GM18508 (cell line): ENCODE results near the gene PRDM15.

Experiments
- ATAC-seq: cut with Tn5 transposase; IDR thresholded peaks from one replicate; pipeline ENCODE4 v1.9.1; 2021; ENCODE audit warnings: moderate number of reproducible peaks; ENCODE audit not compliant: insufficient read depth, unreplicated experiment

PRDM15 gene

DNA sequence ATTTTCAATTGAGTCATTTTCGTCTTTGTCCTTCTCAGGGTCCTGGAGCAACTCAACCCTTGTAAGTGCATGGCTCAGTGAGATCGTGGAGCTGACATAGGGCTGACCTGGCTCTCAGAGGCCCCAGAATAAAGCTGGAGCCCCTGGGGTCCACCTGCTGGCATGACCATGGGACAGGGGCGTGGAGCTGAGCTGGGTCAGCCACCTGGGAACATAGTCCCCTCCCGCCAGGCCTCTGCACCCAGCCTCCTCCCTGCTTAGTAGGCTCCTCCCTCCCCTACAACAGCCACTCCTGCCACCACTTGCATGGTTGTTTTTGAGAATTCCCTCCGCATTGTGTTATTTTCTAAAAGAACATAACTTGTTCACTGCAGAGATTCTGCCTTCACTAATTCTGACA, 109.2 kb downstream of the PRDM15 start:
- no peak for ATAC-seq

DNA sequence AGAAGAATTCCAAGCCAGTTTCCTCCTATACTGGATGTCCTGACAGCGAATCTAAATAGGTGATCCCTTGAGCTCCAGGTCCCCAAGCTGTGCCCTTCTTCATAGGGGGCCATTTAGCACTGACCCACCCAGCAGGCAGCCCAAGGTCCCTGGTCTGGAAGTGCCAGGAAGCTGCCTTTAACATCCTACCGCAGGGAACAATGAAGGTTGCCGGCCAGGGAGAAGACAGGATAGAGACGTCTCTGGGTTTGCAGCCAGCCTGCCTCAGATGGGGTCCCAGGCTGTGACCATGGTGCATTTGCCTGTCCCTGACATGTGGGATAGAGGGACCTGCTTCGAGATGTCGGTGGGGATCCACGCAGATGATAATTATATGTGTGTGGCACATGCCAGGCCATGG, 109.6 kb downstream of the PRDM15 start:
- ATAC-seq = no peak

DNA sequence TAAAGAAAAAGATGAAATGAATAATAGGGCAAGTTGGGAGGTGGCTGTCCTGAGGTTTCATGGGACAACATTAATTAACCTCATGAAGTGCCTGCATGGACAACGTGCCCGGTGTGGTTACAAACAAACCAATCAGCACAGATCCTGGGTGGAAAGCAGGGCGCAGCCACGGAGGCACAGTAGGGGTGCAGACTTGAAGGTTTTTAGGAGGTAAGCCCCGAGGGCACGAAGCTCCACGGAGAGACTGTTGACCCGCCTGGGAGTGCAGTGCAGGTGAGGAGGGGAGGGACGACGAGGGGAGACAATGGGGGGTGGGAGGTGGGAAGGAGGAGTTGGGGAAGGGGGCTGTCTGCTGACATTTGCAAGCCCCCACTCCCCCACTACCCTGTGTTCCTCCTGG, 110.0 kb downstream of the PRDM15 start:
- no peak for ATAC-seq

DNA sequence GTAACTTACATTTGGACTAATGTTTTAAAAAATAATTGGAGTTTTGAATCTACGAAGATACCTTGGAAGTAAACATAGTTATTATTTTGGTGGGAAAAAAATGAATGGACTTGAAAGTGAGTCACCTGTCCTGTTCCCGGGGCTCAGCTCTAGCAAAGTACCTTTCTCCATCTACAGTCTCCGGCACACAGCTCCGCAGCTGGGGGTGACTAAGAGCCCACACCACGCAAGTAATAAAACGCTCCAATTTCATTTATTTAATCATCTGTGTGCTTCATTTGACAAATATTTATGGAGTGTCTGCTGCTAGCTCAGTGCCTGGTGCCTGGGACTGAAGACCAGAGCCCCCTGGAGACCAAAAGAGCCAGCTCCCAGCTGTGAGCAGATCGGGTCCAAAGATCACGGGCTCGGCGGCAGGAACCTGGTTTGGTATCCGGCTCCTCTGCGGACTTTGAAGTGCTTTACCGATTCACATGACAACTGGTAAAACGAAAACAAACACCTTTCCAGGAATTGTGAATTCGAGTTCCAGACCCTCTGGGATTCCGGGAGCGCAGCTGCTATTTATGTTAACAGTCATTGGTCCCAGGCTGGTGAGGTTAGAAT, 110.6 kb downstream of the PRDM15 start:
- ATAC-seq = no peak

DNA sequence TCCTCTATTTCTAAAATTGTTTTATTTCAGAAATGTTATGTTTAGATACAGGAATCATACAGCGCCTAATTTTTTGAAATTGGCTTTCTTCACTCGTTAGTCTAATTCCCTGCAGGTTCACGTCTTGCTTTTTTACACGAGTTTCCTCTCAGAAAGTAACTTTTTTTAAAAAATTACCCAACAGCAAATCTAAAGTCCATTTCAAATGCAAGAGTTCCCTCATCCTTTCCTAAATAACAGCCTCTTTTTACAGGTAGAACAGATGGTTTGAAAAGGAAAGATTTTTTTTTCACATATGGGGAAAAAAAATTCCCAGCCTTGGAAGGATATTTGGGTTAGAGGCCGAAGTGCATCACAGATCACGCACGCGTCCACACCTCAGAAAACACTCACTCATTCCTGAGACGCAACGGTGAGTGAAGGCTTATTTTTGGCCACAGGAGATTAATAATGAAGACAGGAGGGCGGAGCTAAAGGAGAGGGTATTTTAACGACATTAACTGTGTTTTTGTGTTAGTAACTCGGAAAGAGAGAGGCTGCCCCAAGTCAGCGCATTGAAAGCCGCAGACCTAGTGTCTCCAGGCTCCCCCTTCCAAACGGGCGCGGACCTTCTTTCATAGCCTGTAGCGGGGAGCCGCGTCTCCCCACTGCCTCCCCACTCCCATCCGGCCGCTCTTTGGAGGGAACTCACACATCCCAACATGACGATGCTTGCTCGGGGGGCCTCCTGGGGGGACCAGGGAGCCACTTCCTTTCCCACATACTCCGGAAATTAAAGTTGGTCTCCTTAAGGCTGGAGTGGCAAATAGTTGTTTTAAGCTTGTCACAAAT, 111.3 kb downstream of the PRDM15 start:
- ATAC-seq = no peak

DNA sequence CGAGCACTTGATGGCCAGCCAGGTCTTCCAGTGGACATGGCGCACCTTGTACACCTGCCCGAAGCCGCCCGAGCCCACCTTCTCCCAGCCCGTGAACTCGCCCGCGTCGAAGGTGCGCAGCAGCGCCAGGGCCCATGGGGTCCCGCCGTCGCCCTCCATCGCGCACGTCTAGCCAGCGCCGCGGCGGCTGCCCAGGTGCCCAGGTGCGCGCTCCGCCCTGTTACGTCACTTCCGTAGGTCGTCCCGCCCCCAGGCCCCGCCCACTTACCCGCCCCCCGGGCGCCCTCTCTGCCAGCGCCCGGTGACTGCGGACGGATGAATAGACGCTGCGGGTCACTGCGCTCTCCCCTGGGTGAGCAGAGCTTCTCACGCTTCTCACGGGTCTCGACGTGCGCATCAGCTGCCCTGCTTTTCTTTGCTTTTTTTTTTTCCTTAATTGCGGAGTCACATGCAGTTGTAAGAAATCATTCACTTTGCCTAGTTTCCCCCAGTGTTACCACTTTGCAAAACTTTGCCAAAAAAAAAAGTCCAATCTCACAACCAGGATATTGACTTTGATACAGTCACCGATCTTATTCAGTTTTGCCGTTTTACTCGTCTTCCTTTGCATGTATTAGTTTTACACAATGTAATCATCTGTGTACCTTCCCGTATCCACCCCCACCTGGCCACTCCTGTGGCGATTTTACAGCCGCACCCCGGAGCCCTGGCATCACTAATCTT, 112.1 kb downstream of the PRDM15 start, which contains the start of gene RIPK4:
Gene RIPK4, minus strand, starts transcription at position 170 of the 723 bp plus-strand sequence. Its CDS starts 11 bp downstream, at position 159.
- ATAC-seq = no peak

DNA sequence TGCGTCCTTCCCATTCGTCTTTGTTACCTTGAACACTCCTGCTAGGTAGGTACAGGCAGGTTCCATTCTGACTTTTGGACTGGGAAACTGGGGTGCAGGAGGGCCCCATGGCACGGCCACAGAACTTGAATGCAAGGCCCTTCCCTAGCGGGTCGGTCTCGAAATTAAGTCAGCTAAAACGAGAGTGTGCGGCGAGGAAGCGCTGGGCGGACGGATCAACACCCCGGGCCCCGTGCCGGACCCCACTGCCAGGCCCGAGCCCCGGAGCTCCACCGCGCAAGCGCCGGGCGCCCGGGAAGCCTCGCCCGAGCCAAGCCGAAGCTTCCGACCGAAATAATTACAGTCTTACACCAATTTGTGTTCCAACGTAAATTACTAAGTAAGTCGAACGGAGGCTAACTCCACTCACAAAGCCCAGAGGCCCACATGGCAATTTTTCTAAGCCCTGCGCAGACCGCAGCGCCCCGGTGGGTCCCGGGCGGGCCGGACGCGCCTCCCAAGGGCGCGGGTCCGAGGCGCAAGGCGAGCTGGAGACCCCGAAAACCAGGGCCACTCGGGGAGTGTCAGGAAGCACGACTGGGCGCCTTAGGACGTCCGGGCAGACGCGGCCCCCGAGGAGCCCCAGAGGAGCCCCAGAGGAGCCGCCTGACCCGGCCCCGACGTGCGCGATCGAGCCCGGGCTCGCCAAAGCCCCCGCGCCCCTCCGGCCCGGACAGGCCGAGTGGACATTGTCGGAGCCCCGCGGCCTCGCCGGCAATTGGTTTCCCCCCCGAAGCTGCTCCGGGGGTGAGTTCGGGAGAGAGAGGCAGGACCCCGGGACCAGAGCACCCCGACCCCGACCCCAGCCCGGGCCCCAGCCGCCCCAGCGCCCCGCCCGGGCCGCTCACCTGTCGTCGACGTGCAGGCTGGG, 112.9 kb downstream of the PRDM15 start:
- no peak for ATAC-seq

DNA sequence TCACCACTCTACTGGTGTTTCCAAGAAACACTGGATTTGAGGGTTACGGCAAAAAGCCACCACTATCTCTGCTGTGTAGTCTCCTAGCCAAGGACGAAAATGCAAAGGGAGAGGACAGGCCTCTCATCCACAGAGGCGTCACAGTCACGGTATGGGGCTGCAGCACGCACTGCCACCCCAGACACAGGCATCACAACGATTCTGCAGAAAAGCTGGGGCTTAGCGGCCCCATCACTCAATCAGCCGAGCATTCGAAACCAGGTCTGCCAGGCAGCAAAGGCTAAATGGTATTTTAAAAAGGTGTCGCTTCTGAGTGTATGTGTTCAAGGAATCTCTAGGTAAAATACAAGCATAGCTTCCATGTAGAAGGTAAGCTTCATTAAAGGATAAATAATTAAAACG, 113.7 kb downstream of the PRDM15 start:
- ATAC-seq = no peak

DNA sequence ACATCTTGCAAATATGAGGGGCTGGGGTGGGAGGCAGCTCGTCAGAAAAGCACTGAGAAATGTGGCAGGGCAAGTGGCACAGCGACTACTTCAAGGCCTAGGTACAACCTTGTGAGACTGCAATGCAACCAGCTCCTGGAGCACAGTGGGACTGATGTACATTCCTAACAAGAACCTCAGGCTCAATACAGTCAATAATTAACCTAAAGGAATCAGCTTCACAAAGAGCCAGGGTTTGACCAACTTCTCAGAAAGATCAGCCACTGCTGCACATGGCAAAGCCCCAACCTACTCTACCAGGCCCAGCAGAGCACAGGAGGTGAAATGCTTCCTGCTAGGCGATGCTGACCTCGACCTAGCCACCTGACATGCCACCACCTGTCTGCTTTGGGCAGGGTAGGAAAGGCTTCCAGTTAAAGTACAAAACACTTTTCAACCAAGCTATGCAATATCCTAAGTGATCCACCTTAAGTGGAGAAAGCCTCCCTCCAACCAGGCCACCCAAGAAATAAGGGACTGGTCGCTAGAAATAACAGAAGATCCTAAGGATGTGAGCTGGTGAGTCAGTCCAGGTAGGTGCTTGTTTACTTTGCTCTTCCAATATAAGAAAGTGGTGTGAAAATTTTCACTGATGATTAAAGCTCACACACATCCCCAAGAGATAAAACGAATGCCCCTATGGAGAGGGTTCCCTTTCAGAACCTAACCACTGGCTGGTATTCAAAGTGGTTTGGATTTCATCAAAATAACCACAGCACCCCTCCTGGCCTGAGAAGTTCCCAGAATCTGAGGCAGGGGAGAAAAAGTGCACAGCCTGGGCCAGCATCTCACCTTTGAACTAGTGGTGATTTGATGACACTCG, 114.4 kb downstream of the PRDM15 start:
- ATAC-seq = no peak

DNA sequence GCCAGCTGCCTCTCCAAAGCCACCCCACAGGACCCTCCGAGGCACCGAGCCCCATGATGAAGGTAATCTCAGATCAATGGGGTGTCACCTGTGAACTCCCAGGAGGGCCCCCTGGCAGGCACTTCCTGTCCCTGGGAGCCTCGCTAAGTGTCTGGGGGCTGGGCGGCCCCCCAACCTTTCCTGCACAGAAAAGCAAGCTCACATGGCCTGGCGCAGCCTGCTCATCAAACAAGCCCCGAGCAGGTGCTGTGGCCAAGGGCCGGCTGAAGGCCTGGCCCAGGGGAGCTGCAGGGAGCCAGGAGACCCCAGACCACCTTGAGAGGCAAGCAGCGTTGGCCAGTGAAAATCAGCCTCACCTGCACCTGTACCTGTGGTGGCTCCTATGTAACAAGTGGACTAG, 115.1 kb downstream of the PRDM15 start:
- ATAC-seq = no peak

DNA sequence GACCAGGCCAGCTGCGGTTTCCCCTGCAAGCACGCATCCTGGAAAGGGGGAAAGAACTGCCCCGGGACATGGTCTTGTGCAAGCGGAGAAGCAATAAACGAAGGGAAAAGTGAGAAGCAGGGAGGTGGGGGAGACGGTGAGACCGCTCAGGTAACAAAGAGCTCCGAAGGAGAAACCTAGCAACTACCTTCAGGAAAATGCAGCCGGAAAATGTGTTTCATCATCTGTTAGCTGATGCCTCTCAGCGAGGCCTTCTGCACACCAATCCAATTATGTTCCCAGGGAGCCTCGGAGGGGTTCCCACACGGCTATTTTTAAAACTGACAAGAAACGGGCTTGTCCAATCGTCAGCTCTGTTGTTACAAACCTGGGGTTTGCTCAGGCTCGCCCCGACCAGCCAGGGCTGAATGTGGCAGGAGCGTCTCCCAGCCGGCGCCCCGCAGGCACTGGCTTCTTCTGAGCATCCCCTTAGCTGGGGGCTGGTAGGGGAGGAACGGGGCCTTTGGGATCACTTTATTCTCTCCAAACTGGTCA, 115.7 kb downstream of the PRDM15 start:
- ATAC-seq = no peak

DNA sequence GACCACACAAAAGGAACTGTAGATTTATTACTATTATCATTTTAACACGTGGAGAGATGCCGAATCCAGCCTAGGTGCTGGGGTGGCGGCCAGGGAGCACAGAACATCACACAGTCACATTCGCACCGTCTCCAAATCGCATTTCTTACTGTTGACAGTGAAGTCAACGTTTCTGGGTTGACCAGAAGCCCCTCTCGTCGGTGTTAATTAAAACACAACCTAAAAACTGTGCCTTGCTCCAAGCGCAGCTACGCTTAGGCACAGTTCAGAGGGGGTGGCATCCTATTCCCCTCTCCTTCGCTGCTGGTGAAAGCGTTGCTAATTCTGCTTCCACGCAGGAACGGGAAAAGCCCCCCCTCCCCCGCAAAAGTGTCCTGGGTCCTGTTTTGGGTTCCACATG, 116.4 kb downstream of the PRDM15 start:
- ATAC-seq = no peak

DNA sequence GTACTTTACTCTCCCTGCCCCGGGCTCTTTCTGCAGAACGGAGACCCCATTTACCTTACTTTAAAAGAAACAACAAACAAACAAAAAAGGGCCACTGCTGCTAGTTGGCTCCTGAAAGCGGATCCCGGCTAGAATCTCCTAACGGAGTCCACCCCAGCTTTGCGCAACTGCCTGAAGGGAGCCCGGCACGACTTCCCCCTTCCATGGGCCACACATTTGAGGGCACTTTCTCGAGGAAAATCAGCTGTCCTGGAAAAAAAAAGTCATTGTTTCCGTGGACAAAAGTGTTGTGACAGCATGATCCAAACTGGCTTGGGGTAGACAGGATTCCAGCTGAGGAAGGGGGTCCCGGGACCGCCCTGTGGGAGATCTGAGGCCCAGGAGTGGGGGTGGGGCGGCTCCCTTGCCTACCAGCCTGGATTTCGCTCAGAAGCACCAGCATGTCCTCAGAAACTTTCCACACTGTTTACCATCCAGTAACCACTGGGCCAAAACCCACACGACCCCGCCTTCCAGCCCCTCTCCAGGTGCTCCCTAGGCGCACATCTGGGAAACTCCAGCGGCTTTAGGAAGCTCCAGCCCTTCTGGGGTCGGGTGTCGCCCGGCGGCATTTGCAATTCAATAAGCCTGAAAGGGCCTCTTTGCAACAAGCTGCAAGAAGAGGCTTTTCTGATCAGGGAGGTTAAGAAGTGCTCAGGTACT, 117.1 kb downstream of the PRDM15 start:
- no peak for ATAC-seq

DNA sequence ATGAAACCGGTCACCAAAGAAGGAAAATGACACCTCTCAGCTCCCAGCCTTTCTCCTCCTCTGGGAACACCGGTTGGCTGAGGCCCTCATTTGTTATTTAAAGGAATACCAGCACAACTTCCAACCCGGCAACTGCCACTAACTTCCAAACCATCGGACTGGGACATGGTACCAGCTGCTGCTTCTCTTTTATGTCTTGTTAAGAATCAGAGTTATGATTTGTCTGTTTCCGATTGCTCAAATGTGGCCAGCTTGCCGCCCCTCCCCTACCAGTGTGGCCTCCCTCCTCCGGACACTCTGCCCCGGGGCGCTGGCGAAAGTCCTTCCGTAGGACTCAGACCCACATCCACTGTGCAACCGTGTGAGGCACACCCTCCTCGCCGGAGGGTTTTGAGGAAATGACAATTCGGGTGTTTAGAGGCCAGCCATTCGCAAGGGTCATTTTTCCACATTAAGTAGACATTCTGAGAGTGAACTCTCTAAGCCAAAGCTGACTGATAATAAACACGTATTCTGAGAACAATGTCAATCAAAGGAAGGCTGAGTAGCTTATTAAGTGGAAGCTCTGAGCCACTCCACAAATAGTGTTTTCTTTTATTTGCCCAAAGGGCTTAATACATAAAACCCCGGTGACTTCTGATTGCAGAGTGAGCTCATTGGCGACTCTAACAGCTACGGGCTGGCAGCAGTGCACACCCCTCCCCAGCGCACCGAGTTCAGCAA, 117.8 kb downstream of the PRDM15 start:
- no peak for ATAC-seq

DNA sequence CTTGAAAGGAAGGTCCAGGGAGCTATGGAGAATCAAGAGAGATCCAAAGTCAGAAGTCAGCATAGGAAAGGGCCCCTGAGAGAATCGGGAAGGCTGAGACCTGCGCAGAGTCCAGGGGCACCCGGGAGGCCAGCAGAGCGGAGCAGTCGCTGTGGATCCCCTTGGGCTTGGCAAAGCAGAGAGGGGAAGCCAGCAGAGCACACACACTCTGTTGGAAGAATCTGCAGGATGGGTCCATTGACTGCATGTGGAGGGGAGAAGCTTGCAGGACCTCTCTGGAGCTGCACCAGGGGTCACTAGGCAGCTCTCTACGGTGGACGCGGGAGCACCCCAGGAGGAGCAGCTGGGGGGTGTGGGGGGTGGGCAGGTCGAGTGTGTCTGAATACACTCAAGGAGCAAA, 118.7 kb downstream of the PRDM15 start:
- no peak for ATAC-seq

DNA sequence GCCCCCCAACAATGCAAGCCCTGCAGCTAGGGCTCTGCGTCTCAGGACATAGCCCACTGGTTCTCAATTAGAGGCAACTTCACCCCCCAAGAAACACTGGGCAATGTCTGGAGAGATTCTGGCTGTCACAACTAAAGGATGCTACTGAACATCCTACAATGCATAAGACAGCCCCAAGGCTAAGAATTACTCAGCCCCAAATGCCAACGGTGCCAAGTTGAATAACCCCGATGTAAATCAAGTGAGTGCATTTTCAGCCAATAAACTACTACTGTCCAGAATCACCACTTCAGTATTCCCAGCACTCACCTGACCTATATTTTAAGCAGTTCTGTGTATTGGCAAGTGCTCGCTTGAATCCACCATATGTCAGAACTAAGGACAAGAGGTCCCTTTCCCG, 119.2 kb downstream of the PRDM15 start:
- ATAC-seq = no peak

DNA sequence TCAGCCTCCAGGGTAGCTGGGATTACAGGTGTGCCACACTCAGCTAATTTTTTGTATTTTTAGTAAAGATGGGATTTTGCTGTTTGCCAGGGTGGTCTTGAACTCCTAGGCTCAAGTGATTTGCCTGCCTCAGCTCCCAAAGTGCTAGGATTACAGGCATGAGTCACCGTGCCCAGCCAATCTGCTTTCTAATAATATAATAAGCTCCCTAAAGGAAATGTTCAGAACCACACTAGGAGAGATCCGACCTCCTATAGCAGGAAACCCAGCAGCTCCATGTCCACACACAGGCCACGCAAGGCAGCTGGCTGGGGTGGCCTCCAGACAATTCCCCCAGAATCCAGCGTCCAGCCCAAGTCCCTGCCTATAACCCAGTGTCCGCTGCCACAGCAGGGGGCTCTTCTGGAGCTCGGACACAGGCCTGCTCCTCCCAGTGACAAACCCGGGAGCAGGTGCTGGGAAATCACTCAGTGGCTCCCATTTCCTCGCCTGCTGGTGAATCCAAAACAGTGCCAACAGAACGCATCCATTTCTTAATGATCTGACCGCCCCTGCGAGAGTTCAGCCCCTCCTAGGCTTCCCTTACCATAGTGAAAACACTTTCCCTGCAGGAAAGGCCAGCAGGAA, 119.8 kb downstream of the PRDM15 start:
- no peak for ATAC-seq
